ENCODE data around the gene DCUN1D3.
"Not testable (repeated sequence)": the region's sequence is repeated elsewhere in the genome, so short reads cannot be mapped to it uniquely, and the experiment has no call there.

The DCUN1D3 gene

GRCh38 chr16:20900299-20901067, at the start of gene DCUN1D3, which contains the start of gene LYRM1:
Gene DCUN1D3, minus strand, starts transcription at chr16:20900358. Its CDS starts 37,820 bp downstream, at chr16:20862538.
Gene LYRM1, plus strand, starts transcription at chr16:20900771. Its CDS starts 14,785 bp downstream, at chr16:20915556.
- DNase-seq, result peak; percentile 98

- no peak for DNase-seq
Observed at GRCh38 chr16:20949660-20950059, 49.5 kb upstream of the DCUN1D3 start.

- DNase-seq, result no peak
Observed at GRCh38 chr16:20948444-20948843, 48.3 kb upstream of the DCUN1D3 start.

GRCh38 chr16:20946015-20946629, 46.0 kb upstream of the DCUN1D3 start:
- peak; percentile 14 for DNase-seq

GRCh38 chr16:20945575-20945875, 45.4 kb upstream of the DCUN1D3 start:
- DNase-seq, result not testable (repeated sequence)

- peak; percentile 56 for DNase-seq
Observed at GRCh38 chr16:20944861-20945574, 44.9 kb upstream of the DCUN1D3 start.

- DNase-seq, result no peak
Observed at GRCh38 chr16:20942256-20942655, 42.1 kb upstream of the DCUN1D3 start.

- no peak for DNase-seq
Observed at GRCh38 chr16:20941636-20941926, 41.4 kb upstream of the DCUN1D3 start.

- no peak for DNase-seq
Observed at GRCh38 chr16:20940871-20941635, 40.9 kb upstream of the DCUN1D3 start.

- DNase-seq, result no peak
Observed at GRCh38 chr16:20939611-20940010, 39.5 kb upstream of the DCUN1D3 start.

- no peak for DNase-seq
Observed at GRCh38 chr16:20938426-20938825, 38.3 kb upstream of the DCUN1D3 start.

- DNase-seq, result no peak
Observed at GRCh38 chr16:20937736-20938135, 37.6 kb upstream of the DCUN1D3 start.

GRCh38 chr16:20933589-20933988, 33.4 kb upstream of the DCUN1D3 start:
- DNase-seq, result no peak

GRCh38 chr16:20931066-20931600, 31.0 kb upstream of the DCUN1D3 start:
- DNase-seq, result no peak

- DNase-seq, result no peak
Observed at GRCh38 chr16:20930365-20930690, 30.2 kb upstream of the DCUN1D3 start.

GRCh38 chr16:20929676-20930364, 29.7 kb upstream of the DCUN1D3 start:
- DNase-seq, result not testable (repeated sequence)

GRCh38 chr16:20928774-20929411, 28.7 kb upstream of the DCUN1D3 start:
- no peak for DNase-seq

GRCh38 chr16:20925751-20926150, 25.6 kb upstream of the DCUN1D3 start:
- no peak for DNase-seq

- no peak for DNase-seq
Observed at GRCh38 chr16:20923876-20924275, 23.7 kb upstream of the DCUN1D3 start.

GRCh38 chr16:20920799-20921198, 20.6 kb upstream of the DCUN1D3 start:
- no peak for DNase-seq

GRCh38 chr16:20920091-20920490, 19.9 kb upstream of the DCUN1D3 start:
- DNase-seq, result no peak
